GM23248 (cell line): Measurements from ENCODE around the gene ELP5. TPM values are rescaled to one million over a fixed set of nuclear protein-coding genes. Genes with fewer than 3 reads are reported as not detected.

Source experiments
- DNase-seq: peaks from one replicate; pipeline ENCODE4 v3.0.0-alpha.2; 2015
- H2AFZ ChIP-seq: fragments of 200-600 bp; sonication (generic); 2 replicates; pipeline ENCODE4 v1.6.1; 2016; ENCODE audit warnings: antibody characterized with exemption
- H3F3A ChIP-seq: fragments of 200-600 bp; sonication (generic); 2 replicates; pipeline ENCODE4 v1.6.1; 2016; ENCODE audit warnings: mild to moderate bottlenecking, antibody characterized with exemption, mixed run types; ENCODE audit not compliant: insufficient read depth
- H3K27ac ChIP-seq: fragments of 200-600 bp; sonication (generic); 2 replicates; pipeline ENCODE4 v1.5.1; 2016; ENCODE audit warnings: mild to moderate bottlenecking
- H3K27me3 ChIP-seq: fragments of 200-600 bp; sonication (generic); replicated peaks from 2 replicates; pipeline ENCODE4 v1.6.1; 2016; ENCODE audit warnings: mild to moderate bottlenecking; ENCODE audit not compliant: insufficient read depth
- H3K36me3 ChIP-seq: fragments of 200-600 bp; sonication (generic); 2 replicates; pipeline ENCODE4 v1.6.1; 2016; ENCODE audit warnings: low read depth, mild to moderate bottlenecking
- H3K4me1 ChIP-seq: fragments of 200-600 bp; sonication (generic); 2 replicates; pipeline ENCODE4 v1.6.1; 2016; ENCODE audit warnings: mild to moderate bottlenecking; ENCODE audit not compliant: insufficient read depth
- H3K4me2 ChIP-seq: fragments of 200-600 bp; sonication (generic); one replicate; pipeline ENCODE4 v1.6.1; 2016; ENCODE audit warnings: mild to moderate bottlenecking; ENCODE audit not compliant: unreplicated experiment
- H3K4me3 ChIP-seq: fragments of 200-600 bp; sonication (generic); 2 replicates; pipeline ENCODE4 v1.5.1; 2016; ENCODE audit warnings: mild to moderate bottlenecking
- H3K79me2 ChIP-seq: fragments of 200-600 bp; sonication (generic); 2 replicates; pipeline ENCODE4 v1.6.1; 2016; ENCODE audit warnings: mild to moderate bottlenecking; ENCODE audit not compliant: insufficient read depth
- H3K9ac ChIP-seq: fragments of 200-600 bp; sonication (generic); 2 replicates; pipeline ENCODE4 v1.6.1; 2016; ENCODE audit warnings: mild to moderate bottlenecking
- H3K9me2 ChIP-seq: fragments of 200-600 bp; sonication (generic); 2 replicates; pipeline ENCODE4 v1.6.1; 2016; ENCODE audit warnings: mixed run types, mild to moderate bottlenecking, moderate library complexity; ENCODE audit not compliant: insufficient read depth
- H3K9me3 ChIP-seq: fragments of 200-600 bp; sonication (generic); one replicate; pipeline ENCODE4 v1.6.1; 2017; ENCODE audit warnings: low read depth
- H4K20me1 ChIP-seq: fragments of 200-600 bp; sonication (generic); 2 replicates; pipeline ENCODE4 v1.6.0; 2016; ENCODE audit not compliant: insufficient read depth
- EZH2 ChIP-seq: fragments of 200-600 bp; sonication (generic); IDR thresholded peaks from 2 replicates; pipeline ENCODE4 v1.6.1; 2018; ENCODE audit warnings: antibody characterized with exemption, mild to moderate bottlenecking; ENCODE audit not compliant: insufficient read depth, poor library complexity, severe bottlenecking
- EZH2phosphoT487 ChIP-seq: fragments of 200-600 bp; sonication (generic); IDR thresholded peaks from 2 replicates; pipeline ENCODE4 v1.6.1; 2018; ENCODE audit warnings: antibody characterized with exemption, moderate library complexity, mild to moderate bottlenecking, low read depth; ENCODE audit not compliant: insufficient read depth
- WGBS, 2 experiments: methylation state at CpG; one replicate each; pipeline ENCODE4 v1.1.6; 2015 to 2017; ENCODE audit warnings: low lambda C conversion rate in 2 of 2, low coverage in 1 of 2; ENCODE audit errors: missing lambda C conversion rate in 2 of 2; 5-methylcytosine and 5-hydroxymethylcytosine counted together
- in situ Hi-C: fragments of 300-500 bp; cut with MboI; formaldehyde crosslinking; loops from 2 replicates; pipeline ENCODE4 v1.15.0; 2020
- polyA plus RNA-seq: library from polyadenylated mRNA; unstranded; fragments of >200 nt; fragmentation: Nextera tagmentation; extraction: Ambion mirVana; gene quantifications from 2 replicates; pipeline ENCODE4 v1.2.1, GENCODE V29; 2016
- total RNA-seq: library from RNA; depleted of rRNA; stranded (reverse); fragments of >200 nt; shearing (Covaris generic); gene quantifications from 2 replicates; pipeline ENCODE4 v1.2.3, GENCODE V29; 2014

Gene ELP5
- total and polyA plus RNA-seq, 2 experiments from 2014 or later: 32.9 to 34.8 TPM

GRCh38 chr17:7237761-7238419 is 14.1 kb upstream of the ELP5 start:
- peaks cover 52% of the 10 kb centered on the region for H3F3A ChIP-seq
- peaks cover 14% of the 10 kb centered on the region; the same call in 1 of the 2 replicates for H3K36me3 ChIP-seq
- no peaks in the 10 kb centered on the region for H3K9me3 ChIP-seq
- DNase-seq: peak; percentile 77
- TF ChIP-seq EZH2 (no peak), EZH2phosphoT487 (no peak)
- H3K4me3 ChIP-seq: peak overlapping the region; percentile 99
- H3K27ac ChIP-seq: peak overlapping the region; percentile 77
- H3K9me2 ChIP-seq: no peaks in the 10 kb centered on the region
- peaks cover 29% of the 10 kb centered on the region for H3K4me1 ChIP-seq
- in situ Hi-C loops: no loop called here
- no peaks in the 10 kb centered on the region for H4K20me1 ChIP-seq
- peaks cover 77% of the 10 kb centered on the region for H3K79me2 ChIP-seq
- 2% methylated on average over 13 to 72 of the region's 73 CpGs for WGBS, 2 experiments
- no peak overlapping the region for H2AFZ ChIP-seq
- H3K4me2 ChIP-seq: peak overlapping the region; percentile 44
- H3K9ac ChIP-seq: peak overlapping the region; percentile 96
- H3K27me3 ChIP-seq: no peaks in the 10 kb centered on the region

- H4K20me1 ChIP-seq: no peaks in the 10 kb centered on the region
- in situ Hi-C loops: no loop called here
- H3K4me2 ChIP-seq: peak overlapping the region; percentile 82
- 0 out of 2 replicates have a peak overlapping the region, but pooled peaks have one; percentile 17 for H2AFZ ChIP-seq
- H3K4me1 ChIP-seq: peaks cover 32% of the 10 kb centered on the region
- no peaks in the 10 kb centered on the region for H3K9me3 ChIP-seq
- peak overlapping the region; percentile 99 for H3K4me3 ChIP-seq
- peaks cover 14% of the 10 kb centered on the region; the same call in 1 of the 2 replicates for H3K36me3 ChIP-seq
- DNase-seq: peak; percentile 56
- peaks cover 54% of the 10 kb centered on the region for H3F3A ChIP-seq
- peaks cover 70% of the 10 kb centered on the region for H3K79me2 ChIP-seq
- H3K27ac ChIP-seq: peak overlapping the region; percentile 77
- no peaks in the 10 kb centered on the region for H3K9me2 ChIP-seq
- 1% methylated on average over 23 to 39 of the region's 39 CpGs for WGBS, 2 experiments
- no peak for TF ChIP-seq EZH2
- no peak for TF ChIP-seq EZH2phosphoT487
- no peaks in the 10 kb centered on the region for H3K27me3 ChIP-seq
- peak overlapping the region; percentile 96 for H3K9ac ChIP-seq
These were observed 13.5 kb upstream of the ELP5 start for GRCh38 chr17:7238420-7239090.

DNA sequence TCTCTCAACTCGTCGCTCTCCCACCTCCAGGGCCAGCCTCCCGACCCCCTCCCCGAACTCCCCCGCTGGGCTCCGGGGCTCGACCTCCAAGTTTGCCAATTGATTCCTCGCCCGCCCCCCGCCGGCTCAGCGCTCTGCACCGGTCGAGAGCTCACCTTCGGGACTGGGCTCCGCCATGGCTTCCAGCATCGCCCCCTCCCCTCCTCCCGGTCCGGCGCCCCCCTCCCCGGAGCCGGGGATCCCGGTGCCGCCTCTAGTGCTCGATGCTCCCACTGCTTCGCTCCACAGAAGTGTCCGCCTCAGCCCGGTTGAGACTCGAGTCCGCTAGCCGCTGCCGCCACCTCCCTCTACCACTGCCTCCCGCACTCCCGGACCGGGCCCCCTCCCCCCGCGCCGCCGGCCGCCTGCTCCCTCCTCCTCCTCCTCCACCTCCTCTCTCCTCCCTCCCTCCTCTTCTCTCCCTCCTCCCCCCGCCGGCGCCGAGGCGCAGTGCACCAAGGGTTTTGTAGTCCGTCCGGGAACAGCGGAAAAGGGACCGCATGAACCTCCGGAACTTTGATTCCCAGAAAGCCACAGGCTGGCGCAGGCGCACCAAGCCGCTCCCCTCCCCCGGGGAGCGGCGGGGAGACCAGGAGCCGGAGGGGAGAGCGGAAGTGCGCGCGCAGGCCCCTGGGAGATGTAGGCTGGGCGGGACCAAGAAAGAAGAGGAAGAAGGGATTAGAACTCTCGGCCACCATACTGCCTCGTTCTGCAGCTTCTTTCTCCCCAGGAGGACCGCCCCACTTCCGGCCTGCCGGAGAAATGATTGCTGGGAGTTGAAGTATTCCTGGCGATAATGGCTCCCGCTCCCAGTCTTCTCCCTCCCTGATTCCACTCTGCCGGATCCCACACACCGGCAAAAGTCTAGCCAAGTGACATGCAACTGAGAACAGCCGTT is 12.7 kb upstream of the ELP5 start, which contains the start of gene PHF23:
Gene PHF23 (minus strand): TSS at position 367 of the 937 bp plus-strand sequence. CDS start 178 bp downstream, at position 189.
- peak; percentile 100 for DNase-seq
- H3F3A ChIP-seq: peaks cover 55% of the 10 kb centered on the region
- H3K4me3 ChIP-seq: peak within 1 kb of the TSS; percentile 99
- peaks cover 32% of the 10 kb centered on the region for H3K4me1 ChIP-seq
- H3K9me3 ChIP-seq: no peaks in the 10 kb centered on the region
- H3K9ac ChIP-seq: peak within 1 kb of the TSS; percentile 99
- TF ChIP-seq EZH2 (no peak), EZH2phosphoT487 (no peak)
- peaks cover 17% of the 10 kb centered on the region for H3K36me3 ChIP-seq
- H3K4me2 ChIP-seq: peak within 1 kb of the TSS; percentile 100
- peak within 1 kb of the TSS; percentile 99 for H3K27ac ChIP-seq
- no peaks in the 10 kb centered on the region for H4K20me1 ChIP-seq
- in situ Hi-C loops: no loop called here
- H3K9me2 ChIP-seq: no peaks in the 10 kb centered on the region
- WGBS, 2 experiments: 0 to 2% methylated on average over 40 to 69 of the region's 72 CpGs
- no peaks in the 10 kb centered on the region for H3K27me3 ChIP-seq
- peaks cover 71% of the 10 kb centered on the region for H3K79me2 ChIP-seq
- H2AFZ ChIP-seq: 0 out of 2 replicates have a peak within 1 kb of the TSS, but pooled peaks have one; percentile 17

DNA sequence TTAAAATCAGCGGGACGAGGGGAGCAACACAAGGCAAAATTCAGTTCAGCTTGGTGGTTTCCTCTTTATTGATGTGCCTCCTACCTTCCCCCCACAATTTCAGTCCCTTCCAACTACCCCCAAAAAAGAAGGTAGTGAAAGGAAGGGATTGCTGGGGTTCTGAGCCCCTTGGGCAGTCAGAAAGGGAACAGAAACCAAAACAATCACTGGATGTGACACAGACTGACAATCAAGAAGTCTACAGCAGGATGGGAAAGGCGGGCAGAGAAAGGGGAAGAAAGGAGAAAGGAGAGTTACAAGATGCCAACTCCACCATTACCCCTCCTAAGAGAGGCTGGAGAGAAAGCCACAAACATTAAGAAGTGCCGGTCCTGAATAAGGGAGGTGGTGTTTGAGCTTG is 11.6 kb upstream of the ELP5 start:
- WGBS, 2 experiments: 59 to 61% methylated on average over 4 of the region's 4 CpGs
- Histone ChIP-seq H3K4me3 (peak overlapping the region; percentile 97), H3K9ac (peak overlapping the region; percentile 99), H3K27ac (peak overlapping the region; percentile 99), H3K9me2 (no peaks in the 10 kb centered on the region), H4K20me1 (no peaks in the 10 kb centered on the region), H2AFZ (no peak overlapping the region), H3K36me3 (peaks cover 18% of the 10 kb centered on the region), H3K27me3 (no peaks in the 10 kb centered on the region), H3K4me1 (peaks cover 24% of the 10 kb centered on the region), H3K79me2 (peaks cover 70% of the 10 kb centered on the region), H3K9me3 (no peaks in the 10 kb centered on the region), H3F3A (peaks cover 56% of the 10 kb centered on the region), H3K4me2 (peak overlapping the region; percentile 100)
- in situ Hi-C loops: no loop called here
- no peak for DNase-seq
- TF ChIP-seq EZH2: no peak
- no peak for TF ChIP-seq EZH2phosphoT487
